ENCODE data around the gene TIPRL.
"Not testable (repeated sequence)": the region's sequence is repeated elsewhere in the genome, so short reads cannot be mapped to it uniquely, and the experiment has no call there.

Gene TIPRL

DNA sequence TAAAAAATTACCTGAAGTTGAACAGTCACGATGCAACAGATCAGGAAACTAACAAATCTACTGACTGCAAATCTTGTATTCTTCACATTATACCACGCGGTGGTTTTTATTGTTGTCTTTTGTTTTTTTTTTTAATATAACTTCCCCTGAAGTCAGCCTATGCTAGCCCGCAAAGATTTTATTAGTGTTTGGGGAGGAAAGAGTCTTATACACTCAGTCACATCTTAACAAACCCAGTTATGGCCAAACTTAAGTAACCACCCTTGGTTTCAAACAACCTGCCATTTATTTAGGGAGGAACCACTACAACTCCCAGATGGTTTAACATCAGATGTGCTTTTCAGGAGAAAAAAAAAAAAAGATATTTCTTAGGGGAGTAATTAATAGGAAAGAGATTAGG is 26.8 kb upstream of the TIPRL start:
- H3K27me3 ChIP-seq = no peaks in the 10 kb centered on the region

DNA sequence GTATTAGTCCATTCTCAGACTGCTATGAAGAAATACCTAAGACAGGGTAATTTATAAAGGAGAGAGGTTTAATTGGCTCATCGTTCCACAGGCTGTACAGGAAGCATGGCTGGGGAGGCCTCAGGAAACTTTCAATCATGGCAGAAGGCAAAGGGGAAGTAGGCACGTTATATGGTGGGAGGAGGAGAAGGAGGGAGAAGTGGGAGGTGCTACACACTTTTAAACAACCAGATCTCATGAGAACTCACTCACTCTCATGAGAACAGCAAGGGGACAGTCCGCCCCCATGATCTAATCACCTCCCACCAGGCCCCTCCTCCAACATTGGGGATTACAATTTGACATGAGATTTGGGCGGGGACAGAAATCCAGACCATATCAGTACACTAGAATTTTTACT is 24.1 kb upstream of the TIPRL start:
- H3K9ac ChIP-seq, H3K27me3 ChIP-seq, H3K27ac ChIP-seq, H3K4me1 ChIP-seq, H3K4me2 ChIP-seq, H4K20me1 ChIP-seq, H3K36me3 ChIP-seq, H3K4me3 ChIP-seq: not testable (repeated sequence)
- peaks cover 27 to 60% (median 49%) of the 10 kb centered on the region in 11 experiments for H3K9me3 ChIP-seq (replicated peaks in 1 of 11)

More for the DNA sequence above, 26.8 kb upstream of the TIPRL start:
- Histone ChIP-seq H3K9ac (no peak overlapping the region), H3K4me2 (no peak overlapping the region), H3K36me3 (no peaks in the 10 kb centered on the region), H3K4me3 (no peak overlapping the region), H3K27ac (no peak overlapping the region), H4K20me1 (no peaks in the 10 kb centered on the region), H3K9me3 (replicated peaks in 1 of 11) (peaks cover 3 to 34% (median 22%) of the 10 kb centered on the region in 11 experiments; a peak in 16 of 22 replicates), H3K4me1 (peaks cover 0 to 28% (median 4%) of the 10 kb centered on the region in 10 experiments; a peak in 12 of 20 replicates)
- TF ChIP-seq Cebpa-rat (IDR thresholded peaks at IDR 0.05) = no peak

DNA sequence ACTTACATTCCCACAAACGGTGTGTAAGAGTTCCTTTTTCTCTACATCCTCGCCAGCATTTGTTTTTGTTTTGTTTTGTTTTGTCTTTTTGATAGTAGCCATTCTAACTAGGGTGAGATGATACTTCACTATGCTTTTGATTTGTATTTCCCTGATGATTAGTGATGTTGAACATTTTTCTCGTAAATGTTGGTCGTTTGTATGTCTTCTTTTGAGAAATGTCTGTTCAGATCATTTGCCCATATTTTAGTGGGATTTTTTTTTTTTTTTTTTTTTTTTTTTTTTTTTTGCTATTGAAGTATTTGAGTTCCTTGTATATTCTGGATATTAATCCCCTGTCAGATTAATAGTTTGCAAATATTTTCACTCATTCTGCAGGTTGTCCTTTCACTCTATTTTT is 22.9 kb upstream of the TIPRL start:
- Histone ChIP-seq H3K4me1 (peaks cover 0 to 7% (median 0%) of the 10 kb centered on the region in 10 experiments; a peak in 1 of 20 replicates), H3K9ac (no peak overlapping the region), H3K36me3 (no peaks in the 10 kb centered on the region), H3K4me3 (no peak overlapping the region), H3K27ac (no peak overlapping the region), H4K20me1 (no peaks in the 10 kb centered on the region), H3K4me2 (no peak overlapping the region), H3K27me3 (no peaks in the 10 kb centered on the region), H3K9me3 (replicated peaks in 1 of 11) (peaks cover 39 to 72% (median 61%) of the 10 kb centered on the region in 11 experiments)
- TF ChIP-seq Cebpa-rat (IDR thresholded peaks at IDR 0.05) = no peak

DNA sequence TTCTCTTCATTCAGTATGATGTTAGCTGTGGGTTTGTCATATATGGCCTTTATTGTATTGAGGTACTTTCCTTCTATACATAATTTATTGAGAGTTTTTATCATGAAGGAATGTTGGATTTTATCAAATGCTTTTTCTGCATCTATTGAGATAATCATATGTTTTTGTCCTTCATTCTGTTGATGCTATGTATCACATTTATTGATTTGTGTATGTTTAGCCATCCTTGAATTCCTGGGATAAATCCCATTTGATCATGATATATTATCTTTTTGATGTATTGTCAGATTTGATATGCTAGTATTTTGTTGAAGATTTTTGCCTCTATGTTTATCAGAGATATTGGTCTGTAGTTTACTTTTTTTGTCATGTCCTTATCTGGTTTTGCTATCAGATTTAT is 21.1 kb upstream of the TIPRL start:
- no peak overlapping the region for H3K9ac ChIP-seq
- H3K9me3 ChIP-seq (replicated peaks in 1 of 11) = peaks cover 47 to 80% (median 70%) of the 10 kb centered on the region in 11 experiments
- H4K20me1 ChIP-seq = no peaks in the 10 kb centered on the region
- H3K36me3 ChIP-seq = no peaks in the 10 kb centered on the region; a peak in 1 of 22 replicates
- H3K4me3 ChIP-seq = no peak overlapping the region
- H3K27ac ChIP-seq = no peak overlapping the region
- H3K27me3 ChIP-seq = no peaks in the 10 kb centered on the region
- H3K4me2 ChIP-seq = no peak overlapping the region
- no peak for TF ChIP-seq Cebpa-rat (IDR thresholded peaks at IDR 0.05)
- peaks cover 0 to 7% (median 0%) of the 10 kb centered on the region in 10 experiments; a peak in 1 of 20 replicates for H3K4me1 ChIP-seq

DNA sequence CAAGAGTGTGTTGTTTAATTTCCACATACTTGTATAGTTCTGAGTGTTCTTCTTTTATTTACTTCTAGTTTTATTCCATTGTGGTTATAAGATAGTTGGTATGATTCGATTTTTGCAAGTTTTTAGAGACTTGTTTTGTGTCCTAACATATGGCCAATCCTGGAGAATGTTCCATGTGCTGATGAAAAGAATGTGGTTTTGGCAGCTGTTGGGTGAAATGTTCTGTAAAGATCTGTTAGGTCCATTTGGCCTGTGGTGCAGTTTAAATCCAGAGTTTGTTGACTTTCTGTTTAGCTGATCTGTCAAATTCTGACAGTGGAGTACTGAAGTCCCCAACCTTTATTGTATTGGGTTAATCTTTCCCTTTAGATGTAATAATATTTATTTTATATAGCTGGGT is 19.5 kb upstream of the TIPRL start:
- no peak overlapping the region for H3K4me2 ChIP-seq
- no peaks in the 10 kb centered on the region for H4K20me1 ChIP-seq
- H3K27me3 ChIP-seq = no peaks in the 10 kb centered on the region
- H3K27ac ChIP-seq = no peak overlapping the region
- no peak overlapping the region for H3K4me3 ChIP-seq
- H3K4me1 ChIP-seq = peaks cover 0 to 19% (median 8%) of the 10 kb centered on the region in 10 experiments; a peak in 10 of 20 replicates
- no peak overlapping the region for H3K9ac ChIP-seq
- peaks cover 47 to 72% (median 66%) of the 10 kb centered on the region in 11 experiments for H3K9me3 ChIP-seq (replicated peaks in 1 of 11)
- TF ChIP-seq Cebpa-rat (IDR thresholded peaks at IDR 0.05) = no peak
- no peaks in the 10 kb centered on the region; a peak in 1 of 22 replicates for H3K36me3 ChIP-seq

DNA sequence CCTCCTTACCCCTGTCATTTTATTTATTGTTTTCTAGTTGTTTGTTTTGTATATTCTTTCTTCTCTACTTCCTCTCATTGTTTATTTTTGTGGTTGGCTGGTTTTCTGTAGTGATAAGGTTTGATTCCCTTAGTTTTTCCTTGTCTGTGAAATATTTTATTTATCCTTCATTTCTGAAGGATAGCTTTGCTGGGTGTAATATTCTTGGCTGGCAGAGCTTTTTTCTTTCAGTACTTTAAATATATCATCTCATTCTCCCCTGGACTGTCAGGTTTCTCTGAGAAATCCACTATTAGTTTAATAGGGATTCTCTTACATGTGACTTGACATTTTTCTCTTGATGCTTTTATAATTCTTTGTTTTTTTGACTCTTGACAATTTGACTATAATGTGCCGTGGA is 18.8 kb upstream of the TIPRL start:
- no peak overlapping the region for H3K4me2 ChIP-seq
- H3K27me3 ChIP-seq = no peaks in the 10 kb centered on the region
- TF ChIP-seq Cebpa-rat (IDR thresholded peaks at IDR 0.05) = no peak

DNA sequence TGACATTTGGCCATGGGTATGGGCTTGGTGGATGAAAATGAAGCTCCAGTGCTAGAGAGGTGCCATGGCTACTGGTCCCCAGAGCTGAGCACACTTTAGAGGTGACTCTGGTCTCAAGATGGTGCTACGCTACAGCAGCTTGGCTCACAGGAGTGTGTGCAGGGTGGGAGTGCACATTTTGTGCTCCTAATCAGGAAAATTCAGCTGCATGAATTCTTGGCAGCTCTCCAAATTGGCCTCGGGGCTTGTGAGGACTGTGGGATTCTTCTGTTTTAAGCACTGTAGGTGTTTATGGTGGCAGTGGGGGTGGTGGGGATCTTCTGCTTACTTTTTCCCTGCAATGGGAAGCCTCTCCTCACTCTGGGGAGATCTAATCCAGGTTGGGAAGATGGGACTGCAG is 17.3 kb upstream of the TIPRL start:
- Histone ChIP-seq H3K27ac (no peak overlapping the region), H3K9me3 (replicated peaks in 1 of 11) (peaks cover 43 to 54% (median 52%) of the 10 kb centered on the region in 11 experiments), H3K4me3 (no peak overlapping the region), H3K4me1 (peaks cover 0 to 16% (median 9%) of the 10 kb centered on the region in 10 experiments; a peak in 10 of 20 replicates), H3K9ac (no peak overlapping the region), H3K4me2 (no peak overlapping the region), H3K27me3 (no peaks in the 10 kb centered on the region), H3K36me3 (no peaks in the 10 kb centered on the region; a peak in 1 of 22 replicates), H4K20me1 (no peaks in the 10 kb centered on the region)
- no peak for TF ChIP-seq Cebpa-rat (IDR thresholded peaks at IDR 0.05)

More for the DNA sequence above, 18.8 kb upstream of the TIPRL start:
- Histone ChIP-seq H4K20me1 (no peaks in the 10 kb centered on the region), H3K4me3 (no peak overlapping the region), H3K27ac (no peak overlapping the region), H3K4me1 (peaks cover 0 to 15% (median 9%) of the 10 kb centered on the region in 10 experiments; a peak in 10 of 20 replicates), H3K36me3 (no peaks in the 10 kb centered on the region; a peak in 1 of 22 replicates), H3K9me3 (replicated peaks in 1 of 11) (peaks cover 44 to 68% (median 61%) of the 10 kb centered on the region in 11 experiments), H3K9ac (no peak overlapping the region)

DNA sequence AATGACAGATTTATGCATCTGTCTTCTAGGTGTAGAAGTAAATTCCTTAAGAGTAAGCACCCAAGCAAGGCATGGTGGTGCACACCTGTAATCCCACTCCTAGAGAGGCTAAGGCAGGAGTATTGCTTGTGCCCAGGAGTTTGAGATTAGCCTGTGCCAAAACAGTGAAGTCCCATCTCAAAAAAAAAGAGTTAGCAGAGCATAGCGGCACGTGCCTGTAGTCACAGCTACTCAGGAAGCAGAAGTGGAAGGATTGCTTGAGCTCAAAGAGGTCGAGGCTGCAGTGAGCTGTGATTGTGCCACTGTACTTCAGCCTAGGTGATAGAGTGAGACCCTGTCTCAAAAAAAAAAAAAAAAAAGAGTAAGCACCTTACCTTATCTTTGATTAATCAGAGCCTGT is 15.1 kb upstream of the TIPRL start:
- Histone ChIP-seq H3K27me3 (no peaks in the 10 kb centered on the region), H3K27ac (no peak overlapping the region), H3K4me1 (peaks cover 0 to 16% (median 9%) of the 10 kb centered on the region in 10 experiments; a peak in 10 of 20 replicates), H3K9me3 (replicated peaks in 1 of 11) (peaks cover 28 to 35% (median 30%) of the 10 kb centered on the region in 11 experiments), H3K4me3 (no peak overlapping the region), H3K9ac (no peak overlapping the region), H3K36me3 (no peaks in the 10 kb centered on the region; a peak in 1 of 22 replicates), H4K20me1 (no peaks in the 10 kb centered on the region), H3K4me2 (peak overlapping the region in 4 of 11 experiments; percentile 2 to 47 (median 17); a peak in 7 of 22 replicates)
- no peak for TF ChIP-seq Cebpa-rat (IDR thresholded peaks at IDR 0.05)

DNA sequence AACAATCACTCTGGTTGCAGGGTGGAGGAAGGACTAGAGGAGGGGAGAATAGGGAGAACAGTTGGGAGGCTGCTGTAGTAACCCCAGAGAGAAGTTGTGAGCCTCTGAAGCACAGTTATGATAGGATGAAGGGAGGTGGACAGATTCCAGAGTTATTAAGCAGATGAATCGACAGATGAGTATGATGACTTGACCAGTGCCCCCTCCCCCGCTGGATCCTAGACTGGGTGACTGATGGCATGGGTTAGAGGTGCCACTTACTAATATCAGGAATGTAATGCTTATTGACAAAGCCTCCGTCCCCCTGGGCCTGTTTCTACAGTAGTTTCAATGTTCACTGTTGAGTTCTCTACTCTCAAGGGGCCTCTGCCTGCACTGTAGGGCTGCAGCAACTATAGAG is 14.0 kb upstream of the TIPRL start:
- H3K4me3 ChIP-seq = no peak overlapping the region
- peaks cover 0 to 16% (median 9%) of the 10 kb centered on the region in 10 experiments; a peak in 10 of 20 replicates for H3K4me1 ChIP-seq
- no peak for TF ChIP-seq Cebpa-rat (IDR thresholded peaks at IDR 0.05)
- H3K4me2 ChIP-seq = peak overlapping the region in 1 of 11 experiments; percentile 3; a peak in 3 of 22 replicates
- peaks cover 19 to 24% (median 19%) of the 10 kb centered on the region in 11 experiments for H3K9me3 ChIP-seq (replicated peaks in 1 of 11)
- H3K27me3 ChIP-seq = no peaks in the 10 kb centered on the region
- H3K36me3 ChIP-seq = no peaks in the 10 kb centered on the region; a peak in 1 of 22 replicates
- no peaks in the 10 kb centered on the region for H4K20me1 ChIP-seq
- no peak overlapping the region for H3K27ac ChIP-seq
- no peak overlapping the region for H3K9ac ChIP-seq

DNA sequence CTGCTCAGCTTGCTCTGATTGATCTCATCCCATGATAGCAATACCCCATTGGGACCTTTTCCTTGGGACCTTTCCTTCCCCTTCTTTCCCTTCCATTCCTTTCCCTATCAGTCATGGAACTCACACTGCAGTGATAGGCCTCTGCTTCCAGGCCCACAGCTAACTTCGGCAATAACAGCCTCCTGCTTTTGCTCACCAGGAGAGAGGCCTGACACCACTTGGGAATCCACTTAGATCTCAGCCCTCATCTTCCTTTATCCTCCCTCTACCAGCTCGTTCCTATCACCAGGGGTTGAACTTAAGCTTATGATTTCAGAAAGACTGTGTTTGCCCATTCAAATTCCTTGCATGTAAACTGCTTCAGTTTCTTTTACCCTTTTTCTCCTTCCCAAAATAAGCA is 11.0 kb upstream of the TIPRL start:
- no peak for TF ChIP-seq Cebpa-rat (IDR thresholded peaks at IDR 0.05)
- Histone ChIP-seq H3K4me2 (no peak overlapping the region), H3K27me3 (no peaks in the 10 kb centered on the region), H3K36me3 (no peaks in the 10 kb centered on the region), H3K27ac (no peak overlapping the region), H3K4me1 (peaks cover 0 to 21% (median 10%) of the 10 kb centered on the region in 10 experiments; a peak in 13 of 20 replicates), H3K4me3 (no peak overlapping the region), H4K20me1 (no peaks in the 10 kb centered on the region), H3K9me3 (replicated peaks in 1 of 11) (no peaks in the 10 kb centered on the region), H3K9ac (no peak overlapping the region)

Measured in BLaER1 treated with 17β-estradiol and CSF1 and Interleukin-3, amounts not matched to agents 10 nM and 100 nM (cell line).